ENCODE data around the gene S100A7A.
"Not testable (repeated sequence)": the region's sequence is repeated elsewhere in the genome, so short reads cannot be mapped to it uniquely, and the experiment has no call there.

S100A7A gene

GRCh38 chr1:153428073-153428638 is 11.8 kb downstream of the S100A7A start:
- DNase-seq: no peak

GRCh38 chr1:153428791-153429190 is 12.5 kb downstream of the S100A7A start:
- DNase-seq: no peak

- no peak for DNase-seq
Observed at GRCh38 chr1:153429266-153430165, 13.2 kb downstream of the S100A7A start.

GRCh38 chr1:153430166-153430553 is 13.8 kb downstream of the S100A7A start:
- DNase-seq: no peak

- DNase-seq: no peak
Observed at GRCh38 chr1:153430561-153430960, 14.2 kb downstream of the S100A7A start.

- DNase-seq: no peak
Observed at GRCh38 chr1:153431002-153431401, 14.7 kb downstream of the S100A7A start.

- no peak for DNase-seq
Observed at GRCh38 chr1:153431427-153431826, 15.1 kb downstream of the S100A7A start.

- DNase-seq: no peak
Observed at GRCh38 chr1:153431928-153432327, 15.6 kb downstream of the S100A7A start.

- no peak for DNase-seq
Observed at GRCh38 chr1:153432874-153433681, 16.8 kb downstream of the S100A7A start.

GRCh38 chr1:153434746-153435455 is 18.6 kb downstream of the S100A7A start:
- DNase-seq: no peak

- no peak for DNase-seq
Observed at GRCh38 chr1:153437236-153437635, 20.9 kb downstream of the S100A7A start.

- DNase-seq: no peak
Observed at GRCh38 chr1:153438599-153438998, 22.3 kb downstream of the S100A7A start.

GRCh38 chr1:153439273-153439672 is 23.0 kb downstream of the S100A7A start:
- no peak for DNase-seq

GRCh38 chr1:153441238-153441755 is 25.0 kb downstream of the S100A7A start:
- DNase-seq: no peak

GRCh38 chr1:153443486-153443885 is 27.2 kb downstream of the S100A7A start:
- DNase-seq: no peak

- DNase-seq: no peak
Observed at GRCh38 chr1:153444078-153444477, 27.8 kb downstream of the S100A7A start.

- no peak for DNase-seq
Observed at GRCh38 chr1:153447498-153448170, 31.3 kb downstream of the S100A7A start.

- DNase-seq: not testable (repeated sequence)
Observed at GRCh38 chr1:153448851-153449250, 32.5 kb downstream of the S100A7A start.

GRCh38 chr1:153456396-153456795 is 40.1 kb downstream of the S100A7A start:
- DNase-seq: no peak

GRCh38 chr1:153459655-153460054 is 43.3 kb downstream of the S100A7A start:
- no peak for DNase-seq

GRCh38 chr1:153460551-153460950 is 44.2 kb downstream of the S100A7A start, which contains the start of gene S100A7:
S100A7 (minus strand) TSS chr1:153460651; CDS start chr1:153459013, 1,638 bp downstream.
- no peak for DNase-seq

GRCh38 chr1:153462741-153463140 is 46.4 kb downstream of the S100A7A start:
- DNase-seq: not testable (repeated sequence)

Data from CD4-positive, alpha-beta T cell treated with Interleukin-1 beta for 1 hour (primary cell).